HEK293 (cell line): Measurements from ENCODE around the gene BBX.

Experiments used
- CTCF ChIP-seq: fragments of 450-650 bp; formaldehyde crosslinking; IDR thresholded peaks from 2 replicates; pipeline ENCODE4 v1.5.1; 2016; ENCODE audit warnings: missing biosample characterization, missing genetic modification characterization
- GLI4 ChIP-seq: fragments of 450-650 bp; formaldehyde crosslinking; IDR thresholded peaks from 2 replicates; pipeline ENCODE4 v1.5.1; 2016; ENCODE audit warnings: missing biosample characterization, missing genetic modification characterization
- GLIS2 ChIP-seq: fragments of 450-650 bp; formaldehyde crosslinking; IDR thresholded peaks from 2 replicates; pipeline ENCODE4 v1.5.1; 2016; ENCODE audit warnings: missing biosample characterization, missing genetic modification characterization
- HOXA7 ChIP-seq: sonication (generic); formaldehyde crosslinking; IDR thresholded peaks from 2 replicates; pipeline ENCODE4 v1.8.1; 2022; ENCODE audit warnings: missing genetic modification reagents, borderline replicate concordance
- REST ChIP-seq: fragments of 450-650 bp; formaldehyde crosslinking; IDR thresholded peaks from 2 replicates; pipeline ENCODE4 v1.5.1; 2016; ENCODE audit warnings: missing biosample characterization, missing genetic modification characterization
- TSHZ1 ChIP-seq: fragments of 450-650 bp; formaldehyde crosslinking; IDR thresholded peaks from 2 replicates; pipeline ENCODE4 v1.5.1; 2016; ENCODE audit warnings: missing biosample characterization, missing genetic modification characterization, borderline replicate concordance
- YY1 ChIP-seq: fragments of 450-650 bp; formaldehyde crosslinking; IDR thresholded peaks from 2 replicates; pipeline ENCODE4 v1.5.1; 2018; ENCODE audit warnings: missing biosample characterization, missing genetic modification characterization
- ZFP41 ChIP-seq: fragments of 450-650 bp; formaldehyde crosslinking; IDR thresholded peaks from 2 replicates; pipeline ENCODE4 v1.5.1; 2016; ENCODE audit warnings: missing biosample characterization, missing genetic modification characterization, borderline replicate concordance
- ZNF23 ChIP-seq: fragments of 450-650 bp; formaldehyde crosslinking; IDR thresholded peaks from 2 replicates; pipeline ENCODE4 v1.5.1; 2016; ENCODE audit warnings: missing biosample characterization, missing genetic modification characterization, borderline replicate concordance
- ZNF274 ChIP-seq, 2 experiments: fragments of 200-500 bp in 1 of 2; fragments of 450-650 bp in 1 of 2; sonication (Bioruptor generic) in 1 of 2; formaldehyde crosslinking in 1 of 2; IDR thresholded peaks; 2 replicates each; pipeline versions ENCODE4 v1.5.1 to v1.6.1; 2014 to 2016; ENCODE audit warnings: borderline replicate concordance in 1 of 2, inconsistent platforms in 1 of 2, low read length in 1 of 2, missing biosample characterization in 1 of 2, missing genetic modification characterization in 1 of 2
- ZNF362 ChIP-seq: fragments of 450-650 bp; formaldehyde crosslinking; IDR thresholded peaks from 2 replicates; pipeline ENCODE4 v1.5.1; 2016; ENCODE audit warnings: missing biosample characterization, missing genetic modification characterization
- ZNF660 ChIP-seq: fragments of 450-650 bp; IDR thresholded peaks from 2 replicates; pipeline ENCODE4 v1.5.1; 2018; ENCODE audit warnings: missing biosample characterization, mild to moderate bottlenecking, missing genetic modification characterization
- TF ChIP-seq, protein P1 (sequence below): fragments of 450-650 bp; formaldehyde crosslinking; IDR thresholded peaks from 2 replicates; pipeline ENCODE4 v1.5.1; 2016; ENCODE audit warnings: missing biosample characterization, missing genetic modification characterization, low read depth

GRCh38 chr3:107578091-107578490 is 55.3 kb downstream of the BBX start:
- TF ChIP-seq ZNF362, result no peak
- TF ChIP-seq GLIS2 (tag by site-specific recombination), result no peak
- TF ChIP-seq ZFP41, result no peak
- TF ChIP-seq, protein P1, sequence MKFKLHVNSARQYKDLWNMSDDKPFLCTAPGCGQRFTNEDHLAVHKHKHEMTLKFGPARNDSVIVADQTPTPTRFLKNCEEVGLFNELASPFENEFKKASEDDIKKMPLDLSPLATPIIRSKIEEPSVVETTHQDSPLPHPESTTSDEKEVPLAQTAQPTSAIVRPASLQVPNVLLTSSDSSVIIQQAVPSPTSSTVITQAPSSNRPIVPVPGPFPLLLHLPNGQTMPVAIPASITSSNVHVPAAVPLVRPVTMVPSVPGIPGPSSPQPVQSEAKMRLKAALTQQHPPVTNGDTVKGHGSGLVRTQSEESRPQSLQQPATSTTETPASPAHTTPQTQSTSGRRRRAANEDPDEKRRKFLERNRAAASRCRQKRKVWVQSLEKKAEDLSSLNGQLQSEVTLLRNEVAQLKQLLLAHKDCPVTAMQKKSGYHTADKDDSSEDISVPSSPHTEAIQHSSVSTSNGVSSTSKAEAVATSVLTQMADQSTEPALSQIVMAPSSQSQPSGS (tag by site-specific recombination), result no peak
- TF ChIP-seq HOXA7 (CRISPR knock-in tag), result no peak
- TF ChIP-seq REST (tag by site-specific recombination), result no peak
- TF ChIP-seq CTCF, result no peak
- no peak for TF ChIP-seq YY1 (tag by site-specific recombination)
- no peak for TF ChIP-seq ZNF274 (IDR thresholded peaks at IDR 0.05; ENCODE audit: low read length)
- no peak for TF ChIP-seq ZNF274 (tag by site-specific recombination; IDR thresholded peaks at IDR 0.05; ENCODE audit: borderline replicate concordance)
- no peak for TF ChIP-seq ZNF660
- no peak for TF ChIP-seq ZNF23
- TF ChIP-seq GLI4 (tag by site-specific recombination), result no peak
- no peak for TF ChIP-seq TSHZ1 (tag by site-specific recombination)
